Neural cell (in vitro differentiated cells): ENCODE results near the gene HTR7. TPM values are rescaled to one million over a fixed set of nuclear protein-coding genes. Genes with fewer than 3 reads are reported as not detected.

Experiments used
- H2AFZ ChIP-seq: fragments of 200-600, 300-800 bp; sonication (generic), shearing (Covaris generic); 2 replicates; pipeline ENCODE4 v1.6.0; 2014; ENCODE audit warnings: low read depth, mild to moderate bottlenecking, antibody characterized with exemption, low read length, moderate library complexity
- H3F3A ChIP-seq: fragments of 200-600 bp; shearing (Covaris generic); 2 replicates; pipeline ENCODE4 v1.6.1; 2016; ENCODE audit warnings: mild to moderate bottlenecking, moderate library complexity, mixed read lengths, antibody characterized with exemption, low read length; ENCODE audit not compliant: insufficient read depth, poor library complexity, severe bottlenecking
- H3K27ac ChIP-seq: fragments of 200-600, 300-800 bp; sonication (generic), shearing (Covaris generic); 2 replicates; pipeline ENCODE4 v1.5.1; 2014; ENCODE audit warnings: mild to moderate bottlenecking, low read length, moderate library complexity
- H3K27me3 ChIP-seq: fragments of 300-800, 200-600 bp; sonication (generic), shearing (Covaris generic); 2 replicates; pipeline ENCODE4 v1.6.0; 2014; ENCODE audit warnings: mild to moderate bottlenecking, low read depth, low read length, moderate library complexity; ENCODE audit not compliant: insufficient read depth
- H3K36me3 ChIP-seq: fragments of 300-800, 200-600 bp; sonication (generic), shearing (Covaris generic); 2 replicates; pipeline ENCODE4 v1.5.1; 2014; ENCODE audit warnings: mild to moderate bottlenecking, antibody characterized with exemption, low read length, moderate library complexity; ENCODE audit not compliant: insufficient read depth
- H3K4me2 ChIP-seq: fragments of 300-800, 200-600 bp; sonication (generic), shearing (Covaris generic); 2 replicates; pipeline ENCODE4 v1.6.0; 2014; ENCODE audit warnings: mild to moderate bottlenecking, low read length
- H3K4me3 ChIP-seq: fragments of 300-800, 200-600 bp; sonication (generic), shearing (Covaris generic); 2 replicates; pipeline ENCODE4 v1.5.1; 2014; ENCODE audit warnings: mild to moderate bottlenecking, low read length, moderate library complexity
- H3K79me2 ChIP-seq: fragments of 200-600 bp; shearing (Covaris generic); replicated peaks from 2 replicates; pipeline ENCODE4 v1.6.0; 2014; ENCODE audit warnings: mild to moderate bottlenecking, low read length, moderate library complexity; ENCODE audit not compliant: insufficient read depth
- H3K9ac ChIP-seq: fragments of 300-800, 200-600 bp; sonication (generic), shearing (Covaris generic); 2 replicates; pipeline ENCODE4 v1.6.1; 2016; ENCODE audit warnings: mild to moderate bottlenecking, low read length, mixed read lengths
- H3K9me2 ChIP-seq: fragments of 200-600 bp; shearing (Covaris generic); 2 replicates; pipeline ENCODE4 v1.6.1; 2016; ENCODE audit warnings: mild to moderate bottlenecking, low read length, mixed read lengths; ENCODE audit not compliant: insufficient read depth
- H3K9me3 ChIP-seq: fragments of 200-600, 300-800 bp; sonication (generic), shearing (Covaris generic); 2 replicates; pipeline ENCODE4 v1.6.1; 2016; ENCODE audit warnings: mild to moderate bottlenecking, mixed run types, low read length, moderate library complexity, mixed read lengths
- H4K20me1 ChIP-seq: fragments of 200-600 bp; shearing (Covaris generic); 2 replicates; pipeline ENCODE4 v1.6.1; 2016; ENCODE audit warnings: mild to moderate bottlenecking, mixed run types; ENCODE audit not compliant: insufficient read depth
- CTCF ChIP-seq: fragments of 450-650 bp; IDR thresholded peaks from 2 replicates; pipeline ENCODE4 v1.5.1; 2014; ENCODE audit warnings: antibody characterized with exemption, mild to moderate bottlenecking, moderate library complexity; ENCODE audit not compliant: poor library complexity, severe bottlenecking
- EP300 ChIP-seq: fragments of 450-650 bp; conservative IDR thresholded peaks from 2 replicates; pipeline ENCODE4 v1.6.1; 2014; ENCODE audit warnings: antibody characterized with exemption, mild to moderate bottlenecking, moderate library complexity; ENCODE audit not compliant: poor library complexity, severe bottlenecking
- EZH2 ChIP-seq: fragments of 200-600, 300-800 bp; shearing (Covaris generic), sonication (generic); IDR thresholded peaks from 2 replicates; pipeline ENCODE4 v1.6.1; 2014; ENCODE audit warnings: antibody characterized with exemption, low read length, borderline replicate concordance, mild to moderate bottlenecking; ENCODE audit not compliant: insufficient read depth, poor library complexity, severe bottlenecking
- MXI1 ChIP-seq: fragments of 450-650 bp; conservative IDR thresholded peaks from 2 replicates; pipeline ENCODE4 v1.6.1; 2014; ENCODE audit warnings: antibody characterized with exemption, mild to moderate bottlenecking; ENCODE audit not compliant: poor library complexity, severe bottlenecking
- POLR2AphosphoS5 ChIP-seq: IDR thresholded peaks from 2 replicates; pipeline ENCODE4 v1.6.1; 2012
- RAD21 ChIP-seq: fragments of 450-650 bp; conservative IDR thresholded peaks from 2 replicates; pipeline ENCODE4 v1.6.1; 2014; ENCODE audit warnings: antibody characterized with exemption, mild to moderate bottlenecking, moderate library complexity
- REST ChIP-seq: IDR thresholded peaks from 2 replicates; pipeline ENCODE4 v1.6.1; 2012; ENCODE audit warnings: borderline replicate concordance
- SMC3 ChIP-seq: fragments of 450-650 bp; conservative IDR thresholded peaks from 2 replicates; pipeline ENCODE4 v1.6.1; 2014; ENCODE audit warnings: antibody characterized with exemption, mild to moderate bottlenecking, moderate library complexity; ENCODE audit not compliant: poor library complexity
- TAF1 ChIP-seq: IDR thresholded peaks from 2 replicates; pipeline ENCODE4 v1.6.1; 2012; ENCODE audit warnings: low read depth
- polyA plus RNA-seq: library from polyadenylated mRNA; depleted of rRNA; stranded (reverse); fragments of >200 nt; gene quantifications from 2 replicates; pipeline ENCODE4 v1.2.3, GENCODE V29; 2014

Gene HTR7
- polyA plus RNA-seq, 1 donor from 2014 or later, result 0.95 TPM

GRCh38 chr10:90723416-90724068, 134.3 kb downstream of the HTR7 start:
- H3K36me3 ChIP-seq, result no peaks in the 10 kb centered on the region
- no peak overlapping the region for H3K9ac ChIP-seq
- H3F3A ChIP-seq, result no peaks in the 10 kb centered on the region
- no peaks in the 10 kb centered on the region for H3K79me2 ChIP-seq
- H2AFZ ChIP-seq, result no peak overlapping the region
- H3K9me3 ChIP-seq, result no peaks in the 10 kb centered on the region
- no peak overlapping the region for H3K27ac ChIP-seq
- no peaks in the 10 kb centered on the region for H3K27me3 ChIP-seq
- H3K4me3 ChIP-seq, result no peak overlapping the region
- TF ChIP-seq RAD21 (no peak), MXI1 (no peak), POLR2AphosphoS5 (no peak), CTCF (no peak), TAF1 (no peak), EP300 (no peak), EZH2 (no peak), REST (no peak), SMC3 (no peak)
- H4K20me1 ChIP-seq, result no peaks in the 10 kb centered on the region
- H3K4me2 ChIP-seq, result no peak overlapping the region
- no peaks in the 10 kb centered on the region for H3K9me2 ChIP-seq

- Histone ChIP-seq H2AFZ (no peak overlapping the region), H3K79me2 (no peaks in the 10 kb centered on the region), H3K9me3 (no peaks in the 10 kb centered on the region), H3K9me2 (no peaks in the 10 kb centered on the region), H3K36me3 (no peaks in the 10 kb centered on the region), H3K4me3 (no peak overlapping the region), H3F3A (no peaks in the 10 kb centered on the region), H4K20me1 (no peaks in the 10 kb centered on the region), H3K4me2 (no peak overlapping the region), H3K9ac (no peak overlapping the region), H3K27me3 (no peaks in the 10 kb centered on the region), H3K27ac (no peak overlapping the region)
- no peak for TF ChIP-seq CTCF
These were observed 135.0 kb downstream of the HTR7 start for GRCh38 chr10:90722832-90723231.
